Loucy (cell line): ENCODE measurements around the gene ADRM1.

ENCODE experiments used
- CTCF ChIP-seq: fragments of 200-600 bp; sonication (generic); conservative IDR thresholded peaks from 2 replicates; pipeline ENCODE4 v1.5.1; 2014; ENCODE audit warnings: mild to moderate bottlenecking, antibody characterized with exemption, low read length
- EZH2phosphoT487 ChIP-seq: fragments of 200-600 bp; IDR thresholded peaks from 2 replicates; pipeline ENCODE4 v1.6.1; 2018; ENCODE audit warnings: antibody characterized with exemption, mild to moderate bottlenecking, moderate library complexity, borderline replicate concordance

- no peak for TF ChIP-seq CTCF
- no peak for TF ChIP-seq EZH2phosphoT487
Observed at GRCh38 chr20:62293111-62293784, 9.5 kb upstream of the ADRM1 start.
